ENCODE measurements around the gene GLIS1.
A peak's percentile ranks its signal among the peaks of the same experiment; 100 is the strongest.

Gene GLIS1

DNA sequence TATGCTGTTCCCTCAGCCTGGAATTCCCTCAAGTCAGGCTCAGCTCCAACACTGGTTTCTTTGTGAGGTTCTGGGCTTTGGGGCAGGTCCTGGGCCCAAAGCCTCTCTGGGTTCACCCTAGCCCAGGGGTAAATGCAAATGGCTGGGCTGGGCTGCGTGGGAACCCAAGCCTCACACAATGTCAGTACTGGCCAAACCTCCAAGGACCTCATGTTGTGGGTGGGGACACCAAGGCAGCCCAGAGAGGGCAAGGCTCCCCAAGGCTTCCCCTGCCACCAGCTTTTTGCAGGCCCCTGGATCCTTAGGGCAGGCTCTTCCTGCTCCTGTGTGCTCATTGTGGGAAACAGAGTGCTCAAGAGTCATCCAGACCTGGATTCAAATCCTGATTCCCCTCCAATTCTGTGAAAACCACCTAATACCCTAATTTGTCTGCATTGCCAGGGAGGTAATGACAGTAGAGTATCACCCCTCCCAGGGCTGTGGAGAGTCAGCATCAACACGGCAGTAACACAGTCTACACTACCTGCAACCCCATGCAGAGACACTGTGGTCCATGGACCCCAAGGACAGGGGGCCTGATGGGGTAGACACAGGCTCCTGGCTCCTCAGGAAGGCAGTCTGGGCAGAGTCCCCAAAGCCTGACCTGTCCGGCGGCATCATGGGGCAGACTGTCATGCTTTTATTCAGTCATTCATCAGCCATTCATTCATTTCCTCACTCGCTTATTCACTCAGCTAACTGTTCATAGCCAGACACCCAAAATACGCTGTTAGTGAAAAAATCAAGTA lies 194.0 kb downstream of the GLIS1 start:
- DNase-seq (ENCODE audit: low read depth) = no peak
- TF ChIP-seq, protein P1, sequence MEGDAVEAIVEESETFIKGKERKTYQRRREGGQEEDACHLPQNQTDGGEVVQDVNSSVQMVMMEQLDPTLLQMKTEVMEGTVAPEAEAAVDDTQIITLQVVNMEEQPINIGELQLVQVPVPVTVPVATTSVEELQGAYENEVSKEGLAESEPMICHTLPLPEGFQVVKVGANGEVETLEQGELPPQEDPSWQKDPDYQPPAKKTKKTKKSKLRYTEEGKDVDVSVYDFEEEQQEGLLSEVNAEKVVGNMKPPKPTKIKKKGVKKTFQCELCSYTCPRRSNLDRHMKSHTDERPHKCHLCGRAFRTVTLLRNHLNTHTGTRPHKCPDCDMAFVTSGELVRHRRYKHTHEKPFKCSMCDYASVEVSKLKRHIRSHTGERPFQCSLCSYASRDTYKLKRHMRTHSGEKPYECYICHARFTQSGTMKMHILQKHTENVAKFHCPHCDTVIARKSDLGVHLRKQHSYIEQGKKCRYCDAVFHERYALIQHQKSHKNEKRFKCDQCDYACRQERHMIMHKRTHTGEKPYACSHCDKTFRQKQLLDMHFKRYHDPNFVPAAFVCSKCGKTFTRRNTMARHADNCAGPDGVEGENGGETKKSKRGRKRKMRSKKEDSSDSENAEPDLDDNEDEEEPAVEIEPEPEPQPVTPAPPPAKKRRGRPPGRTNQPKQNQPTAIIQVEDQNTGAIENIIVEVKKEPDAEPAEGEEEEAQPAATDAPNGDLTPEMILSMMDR (conservative IDR thresholded peaks at IDR 0.05; ENCODE audit: low read depth, low read length) = no peak
- H3K4me3 ChIP-seq (ENCODE audit: low read length) = no peak overlapping the region

DNA sequence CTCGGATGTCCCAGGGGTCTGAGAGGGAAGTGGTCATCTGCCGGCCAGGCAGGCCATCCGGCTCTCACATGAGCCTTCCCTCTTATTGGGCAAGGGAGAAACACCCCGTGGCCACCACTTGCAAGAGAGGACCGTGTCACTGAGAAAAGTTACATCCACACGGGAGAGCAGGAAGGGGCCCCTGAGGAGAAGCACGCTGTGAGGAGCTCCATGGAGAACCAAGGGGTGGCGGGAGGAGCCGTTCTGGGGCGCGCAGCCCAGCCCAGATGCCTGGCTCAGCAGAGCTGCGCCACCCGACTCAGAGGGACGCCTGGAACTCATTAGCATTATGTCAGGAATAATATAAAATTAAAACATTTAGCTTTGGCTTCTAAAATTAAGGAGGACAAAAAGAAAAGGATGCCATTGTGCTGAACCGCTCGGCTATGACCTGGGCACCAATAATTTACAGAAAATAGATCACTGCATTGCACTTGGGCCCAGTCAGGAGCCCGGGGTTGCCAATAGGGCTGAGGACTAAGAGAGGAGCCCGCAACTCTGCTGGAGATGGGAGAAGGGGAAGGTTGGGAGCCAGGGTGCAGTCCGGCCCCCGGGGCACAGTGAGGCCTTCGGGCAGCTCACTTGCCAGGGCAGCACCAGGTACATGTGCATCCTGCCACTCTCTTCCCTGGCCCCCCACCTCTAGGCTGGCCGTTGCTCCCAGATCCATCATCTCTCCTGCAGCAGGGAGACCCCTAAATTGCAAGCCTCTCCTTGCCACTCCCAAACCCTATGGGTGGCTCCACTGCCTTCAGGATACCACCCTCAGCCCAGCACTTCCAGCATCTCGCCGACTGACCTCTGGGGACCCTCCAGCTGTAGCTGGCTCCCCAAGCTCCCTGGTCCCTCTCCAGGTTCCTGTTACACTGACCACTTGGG lies 194.9 kb downstream of the GLIS1 start:
- no peak for DNase-seq (ENCODE audit: low read depth)
- no peak overlapping the region for H3K4me3 ChIP-seq (ENCODE audit: low read length)
- TF ChIP-seq, protein P1 (conservative IDR thresholded peaks at IDR 0.05; ENCODE audit: low read depth, low read length) = no peak

DNA sequence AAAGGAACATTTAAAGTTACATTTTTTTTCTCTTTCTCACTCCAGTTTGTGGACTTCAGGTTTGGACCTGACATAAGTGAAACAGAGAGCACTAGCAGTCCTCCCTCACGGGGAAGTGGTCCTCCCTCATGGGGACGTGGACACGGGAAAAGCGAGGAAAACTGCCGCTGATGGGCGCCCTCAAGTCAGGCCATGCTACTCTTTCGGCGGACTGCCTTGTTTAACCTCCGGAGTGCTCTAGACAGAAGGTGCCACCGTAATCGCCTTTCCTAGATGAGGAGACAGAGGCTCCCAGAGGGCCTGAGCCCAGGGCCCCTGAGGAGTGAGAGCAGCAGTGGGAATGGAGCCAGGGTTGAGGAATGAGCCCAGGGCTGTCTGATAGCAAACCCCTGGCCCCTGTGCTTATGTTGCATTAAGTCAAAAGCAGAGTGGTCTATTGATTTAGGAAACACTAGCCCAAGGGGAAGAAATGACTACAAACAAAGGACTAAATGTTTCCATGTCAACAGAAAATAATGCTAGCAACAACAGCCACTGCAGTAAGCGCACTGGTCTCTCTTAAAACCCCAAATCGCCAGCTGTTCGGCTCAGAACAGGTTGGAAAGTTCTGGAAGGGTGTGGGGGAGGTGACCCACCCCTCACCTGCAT lies 195.7 kb downstream of the GLIS1 start:
- no peak for DNase-seq (ENCODE audit: low read depth)
- H3K4me3 ChIP-seq (ENCODE audit: low read length) = no peak overlapping the region
- TF ChIP-seq, protein P1 (conservative IDR thresholded peaks at IDR 0.05; ENCODE audit: low read depth, low read length) = no peak

DNA sequence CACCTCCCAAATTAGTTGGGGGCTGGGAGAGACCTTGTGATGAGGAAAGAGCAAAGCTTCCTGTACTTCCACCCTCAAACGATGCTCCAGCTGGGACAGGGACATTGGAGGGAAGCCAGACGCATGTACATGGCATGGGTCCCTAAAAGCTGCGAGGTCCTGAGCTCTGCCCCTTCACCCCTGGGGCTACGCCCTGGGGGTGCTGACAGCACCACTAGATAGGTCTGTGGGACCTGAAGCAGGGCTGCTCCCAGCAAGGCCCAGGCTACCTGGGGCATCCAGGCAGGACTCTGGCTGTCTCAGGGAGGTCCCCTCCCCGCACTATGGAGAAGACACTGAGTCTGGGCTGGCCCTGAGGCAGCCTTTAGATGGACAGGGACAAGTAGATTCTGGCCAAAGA lies 196.4 kb downstream of the GLIS1 start:
- TF ChIP-seq, protein P1 (conservative IDR thresholded peaks at IDR 0.05; ENCODE audit: low read depth, low read length) = no peak
- DNase-seq (ENCODE audit: low read depth) = no peak
- no peak overlapping the region for H3K4me3 ChIP-seq (ENCODE audit: low read length)

DNA sequence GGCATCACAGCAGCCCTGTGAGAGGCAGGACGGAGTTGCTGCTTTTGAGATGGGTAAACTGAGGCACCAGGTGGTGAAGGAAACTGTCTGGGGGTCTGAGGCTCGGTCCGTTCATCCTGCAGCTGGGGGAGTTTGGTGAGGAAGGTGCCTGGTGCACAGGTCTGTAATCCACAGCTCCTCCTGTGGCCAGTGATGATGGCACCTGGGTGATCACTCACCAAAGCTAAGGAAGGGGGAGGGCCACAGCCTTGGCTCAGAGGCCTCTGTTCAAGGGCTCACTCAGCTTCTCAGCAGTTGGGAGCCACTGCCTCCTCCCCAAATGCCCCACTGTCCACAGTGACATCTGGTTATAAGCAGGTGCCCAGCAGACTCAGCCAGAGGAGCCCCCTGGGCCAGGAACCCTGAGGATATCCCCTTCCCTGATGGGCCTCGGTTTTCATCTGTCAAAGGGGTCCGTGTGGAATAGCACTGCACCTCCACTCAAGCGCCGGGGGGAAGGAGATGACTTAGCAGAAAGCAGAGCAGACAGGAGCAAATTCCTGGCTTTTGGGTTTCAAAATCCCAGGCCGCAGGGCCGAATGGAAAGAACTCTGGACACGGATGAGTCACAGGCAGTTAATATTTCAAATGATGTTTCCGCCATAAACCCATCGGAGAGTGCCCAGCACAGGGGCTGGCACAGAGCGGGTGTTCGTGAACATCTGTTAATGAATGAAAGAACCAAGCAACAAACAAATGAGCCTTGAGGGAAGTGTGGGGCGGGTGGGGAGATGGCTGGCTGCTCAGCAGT lies 197.0 kb downstream of the GLIS1 start:
- TF ChIP-seq, protein P1 (conservative IDR thresholded peaks at IDR 0.05; ENCODE audit: low read depth, low read length) = peak; percentile 52
- no peak overlapping the region for H3K4me3 ChIP-seq (ENCODE audit: low read length)
- no peak for DNase-seq (ENCODE audit: low read depth)

DNA sequence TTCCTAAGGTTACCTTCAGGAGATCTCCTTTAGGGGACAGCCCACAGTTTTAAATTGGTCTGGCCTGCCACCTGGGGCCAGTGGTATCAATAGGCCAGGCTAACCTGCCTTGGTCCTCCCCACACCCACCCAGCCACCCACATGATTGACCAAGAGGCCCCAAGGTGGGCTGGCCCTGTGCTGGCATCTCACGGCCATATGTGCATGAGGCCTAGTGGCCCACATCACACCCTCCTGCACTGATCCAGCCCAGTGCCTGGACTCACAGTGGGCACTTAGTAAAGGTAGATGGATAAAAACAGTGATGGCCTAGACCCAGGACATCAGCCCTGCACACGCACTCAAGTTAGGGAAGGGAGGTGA lies 197.7 kb downstream of the GLIS1 start:
- no peak overlapping the region for H3K4me3 ChIP-seq (ENCODE audit: low read length)
- DNase-seq (ENCODE audit: low read depth) = no peak
- TF ChIP-seq, protein P1 (conservative IDR thresholded peaks at IDR 0.05; ENCODE audit: low read depth, low read length) = no peak

Data from retinal pigment epithelial cell (primary cell).